ENCODE measurements around the gene CDC45. TPM values are rescaled to one million over a fixed set of nuclear protein-coding genes. Genes with fewer than 3 reads are reported as not detected.

CDC45 gene
- total and polyA plus RNA-seq, 2 of the 13 experiments (the other 11 are each of a cell fraction or from before 2014, with no cell fraction given), result 14.4 to 36.3 TPM

DNA sequence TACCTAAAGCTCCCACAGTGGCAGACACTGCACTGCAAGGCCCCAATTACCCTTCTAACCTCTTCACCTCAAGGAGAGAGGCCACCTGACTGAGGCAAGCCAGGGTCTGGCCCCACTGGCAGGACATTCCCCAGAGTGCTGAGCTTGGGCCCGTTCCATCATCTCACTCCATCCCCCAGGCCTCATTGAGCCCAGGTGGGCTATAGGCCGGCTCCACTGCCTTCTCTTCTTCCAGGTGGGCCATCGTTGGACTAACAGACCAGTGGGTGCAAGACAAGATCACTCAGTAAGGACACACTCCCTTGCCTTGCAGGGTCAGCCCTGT lies 19.1 kb downstream of the CDC45 start:
- BruUV-seq (replicated peaks), result no TSS peak
- Histone ChIP-seq H4K20me1 (ENCODE audit: insufficient read depth, low read length) (no peaks in the 10 kb centered on the region), H3K4me2 (ENCODE audit: low read depth, low read length) (no peak overlapping the region), H3K27me3 (ENCODE audit: control insufficient read depth in 1 of 2, insufficient read depth in 2 of 2, low read length in 2 of 2) (no peaks in the 10 kb centered on the region), H2AFZ (ENCODE audit: low read length) (no peak overlapping the region), H3K27ac (ENCODE audit: extremely low read length, insufficient read depth, low read length) (no peak overlapping the region), H3K9me3 (ENCODE audit: low read length) (no peaks in the 10 kb centered on the region), H3K36me3 (replicated peaks in 1 of 2; ENCODE audit: control insufficient read depth in 1 of 2, insufficient read depth in 2 of 2, low read length in 2 of 2) (peaks cover 6 to 47% of the 10 kb centered on the region in 2 experiments; a peak in 4 of 5 replicates), H3K9ac (ENCODE audit: insufficient read depth, low read depth, low read length) (no peak overlapping the region), H3K4me1 (ENCODE audit: insufficient read depth, low read length) (no peaks in the 10 kb centered on the region), H3K4me3 (replicated peaks in 1 of 3; ENCODE audit: insufficient read depth in 1 of 3, low read depth in 2 of 3, low read length in 3 of 3) (no peak overlapping the region), H3K79me2 (ENCODE audit: insufficient read depth, low read length) (no peaks in the 10 kb centered on the region)
- FAIRE-seq, result no peak
- intact Hi-C loops (cut with micrococcal nuclease; ENCODE audit: unreplicated experiment), result no loop called here
- WGBS (ENCODE audit: low lambda C conversion rate), result 100% methylated on average over 1 of the region's 3 CpGs
- ChIA-PET POLR2A (no interaction called here), CTCF (ENCODE audit: low intra/inter-chr PET ratio, low total read pairs) (no interaction called here)
- no peak for DNase-seq (ENCODE audit: low spot score)
- no peak for ATAC-seq
- in situ Hi-C loops (cut with HindIII; ENCODE audit: extremely low pct_ligation_motif_present, low pct_unique_long_range_greater_than_20kb), result no loop called here
- TF ChIP-seq, protein P1, sequence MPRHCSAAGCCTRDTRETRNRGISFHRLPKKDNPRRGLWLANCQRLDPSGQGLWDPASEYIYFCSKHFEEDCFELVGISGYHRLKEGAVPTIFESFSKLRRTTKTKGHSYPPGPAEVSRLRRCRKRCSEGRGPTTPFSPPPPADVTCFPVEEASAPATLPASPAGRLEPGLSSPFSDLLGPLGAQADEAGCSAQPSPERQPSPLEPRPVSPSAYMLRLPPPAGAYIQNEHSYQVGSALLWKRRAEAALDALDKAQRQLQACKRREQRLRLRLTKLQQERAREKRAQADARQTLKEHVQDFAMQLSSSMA (CRISPR knock-in tag; IDR thresholded peaks at IDR 0.05), result no peak
- TF ChIP-seq KLF15 (CRISPR knock-in tag; IDR thresholded peaks at IDR 0.05; ENCODE audit: borderline replicate concordance) (no peak), KMT2B (CRISPR knock-in tag; IDR thresholded peaks at IDR 0.05) (no peak), ZNF503 (CRISPR knock-in tag; IDR thresholded peaks at IDR 0.05) (no peak), POGK (CRISPR knock-in tag; conservative IDR thresholded peaks at IDR 0.05) (no peak), FOXA1 (IDR thresholded peaks at IDR 0.05) (no peak), FOXA1 (CRISPR knock-in tag; IDR thresholded peaks at IDR 0.05) (no peak), TOE1 (CRISPR knock-in tag; IDR thresholded peaks at IDR 0.05) (no peak), ZNF282 (IDR thresholded peaks at IDR 0.05; ENCODE audit: partially characterized antibody) (no peak), CHD4 (IDR thresholded peaks at IDR 0.05; ENCODE audit: borderline replicate concordance, low read length) (no peak), ZNF740 (CRISPR knock-in tag; IDR thresholded peaks at IDR 0.05) (no peak), DPF2 (CRISPR knock-in tag; IDR thresholded peaks at IDR 0.05; ENCODE audit: borderline replicate concordance, low read depth) (no peak), ZSCAN22 (CRISPR knock-in tag; IDR thresholded peaks at IDR 0.05) (no peak), HHEX (CRISPR knock-in tag; IDR thresholded peaks at IDR 0.05) (no peak), EP300 (IDR thresholded peaks at IDR 0.05; ENCODE audit: low read depth in 2 of 2, low read length in 2 of 2) (no peak), EP300 (CRISPR knock-in tag; IDR thresholded peaks at IDR 0.05; ENCODE audit: borderline replicate concordance) (no peak)
- TF ChIP-seq, protein P2, sequence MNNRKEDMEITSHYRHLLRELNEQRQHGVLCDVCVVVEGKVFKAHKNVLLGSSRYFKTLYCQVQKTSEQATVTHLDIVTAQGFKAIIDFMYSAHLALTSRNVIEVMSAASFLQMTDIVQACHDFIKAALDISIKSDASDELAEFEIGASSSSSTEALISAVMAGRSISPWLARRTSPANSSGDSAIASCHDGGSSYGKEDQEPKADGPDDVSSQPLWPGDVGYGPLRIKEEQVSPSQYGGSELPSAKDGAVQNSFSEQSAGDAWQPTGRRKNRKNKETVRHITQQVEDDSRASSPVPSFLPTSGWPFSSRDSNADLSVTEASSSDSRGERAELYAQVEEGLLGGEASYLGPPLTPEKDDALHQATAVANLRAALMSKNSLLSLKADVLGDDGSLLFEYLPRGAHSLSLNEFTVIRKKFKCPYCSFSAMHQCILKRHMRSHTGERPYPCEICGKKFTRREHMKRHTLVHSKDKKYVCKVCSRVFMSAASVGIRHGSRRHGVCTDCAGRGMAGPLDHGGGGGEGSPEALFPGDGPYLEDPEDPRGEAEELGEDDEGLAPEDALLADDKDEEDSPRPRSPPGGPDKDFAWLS (CRISPR knock-in tag; IDR thresholded peaks at IDR 0.05; ENCODE audit: borderline replicate concordance), result no peak
- TF ChIP-seq, protein P3, sequence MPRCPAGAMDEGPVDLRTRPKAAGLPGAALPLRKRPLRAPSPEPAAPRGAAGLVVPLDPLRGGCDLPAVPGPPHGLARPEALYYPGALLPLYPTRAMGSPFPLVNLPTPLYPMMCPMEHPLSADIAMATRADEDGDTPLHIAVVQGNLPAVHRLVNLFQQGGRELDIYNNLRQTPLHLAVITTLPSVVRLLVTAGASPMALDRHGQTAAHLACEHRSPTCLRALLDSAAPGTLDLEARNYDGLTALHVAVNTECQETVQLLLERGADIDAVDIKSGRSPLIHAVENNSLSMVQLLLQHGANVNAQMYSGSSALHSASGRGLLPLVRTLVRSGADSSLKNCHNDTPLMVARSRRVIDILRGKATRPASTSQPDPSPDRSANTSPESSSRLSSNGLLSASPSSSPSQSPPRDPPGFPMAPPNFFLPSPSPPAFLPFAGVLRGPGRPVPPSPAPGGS (CRISPR knock-in tag; IDR thresholded peaks at IDR 0.05), result no peak

All from HepG2 (cell line).